Osteocyte (in vitro differentiated cells): ENCODE results near the gene C9orf43. TPM values are rescaled to one million over a fixed set of nuclear protein-coding genes. Genes with fewer than 3 reads are reported as not detected.

Experiments
- DNase-seq: peaks from one replicate; pipeline ENCODE4 v3.0.0; 2021; ENCODE audit warnings: mixed read lengths; ENCODE audit not compliant: unreplicated experiment; ENCODE audit errors: extremely low spot score
- H3K27ac Mint-ChIP-seq: one replicate; pipeline ENCODE4 v1.8.0; 2021; ENCODE audit warnings: mild to moderate bottlenecking, mixed read lengths; ENCODE audit not compliant: unreplicated experiment
- H3K27me3 Mint-ChIP-seq: one replicate; pipeline ENCODE4 v1.8.0; 2021; ENCODE audit warnings: mixed read lengths; ENCODE audit not compliant: unreplicated experiment
- H3K36me3 Mint-ChIP-seq: one replicate; pipeline ENCODE4 v1.8.0; 2021; ENCODE audit warnings: mixed read lengths; ENCODE audit not compliant: unreplicated experiment
- H3K4me1 Mint-ChIP-seq: one replicate; pipeline ENCODE4 v1.8.0; 2021; ENCODE audit warnings: mixed read lengths; ENCODE audit not compliant: unreplicated experiment
- H3K4me3 Mint-ChIP-seq: one replicate; pipeline ENCODE4 v1.8.0; 2021; ENCODE audit warnings: mild to moderate bottlenecking, moderate library complexity, mixed read lengths; ENCODE audit not compliant: unreplicated experiment
- H3K9me3 Mint-ChIP-seq: one replicate; pipeline ENCODE4 v1.8.0; 2021; ENCODE audit warnings: mixed read lengths; ENCODE audit not compliant: unreplicated experiment
- CTCF ChIP-seq: fragments of 200-600 bp; sonication (generic); IDR thresholded peaks from 2 replicates; pipeline ENCODE4 v1.5.0; 2021; ENCODE audit warnings: antibody characterized with exemption, mild to moderate bottlenecking, moderate library complexity
- total RNA-seq: library from RNA; stranded (reverse); gene quantifications from 2 replicates; pipeline ENCODE4 v1.2.1, GENCODE V29; 2021

The C9orf43 gene
- total RNA-seq, 1 donor from 2014 or later: 0.43 TPM

GRCh38 chr9:113368348-113368981, 42.1 kb upstream of the C9orf43 start:
- TF ChIP-seq CTCF: no peak
- Mint-ChIP-seq H3K4me1 (no peaks in the 10 kb centered on the region), H3K4me3 (no peak overlapping the region), H3K27me3 (no peaks in the 10 kb centered on the region), H3K36me3 (peaks cover 5% of the 10 kb centered on the region), H3K9me3 (no peaks in the 10 kb centered on the region), H3K27ac (no peak overlapping the region)
- no peak for DNase-seq

- TF ChIP-seq CTCF: no peak
- DNase-seq: no peak
- peaks cover 5% of the 10 kb centered on the region for H3K36me3 Mint-ChIP-seq
- no peak overlapping the region for H3K27ac Mint-ChIP-seq
- H3K27me3 Mint-ChIP-seq: no peaks in the 10 kb centered on the region
- no peaks in the 10 kb centered on the region for H3K4me1 Mint-ChIP-seq
- H3K9me3 Mint-ChIP-seq: no peaks in the 10 kb centered on the region
- H3K4me3 Mint-ChIP-seq: no peak overlapping the region
These were observed 41.3 kb upstream of the C9orf43 start for GRCh38 chr9:113368982-113369854.

GRCh38 chr9:113369855-113370140, 40.7 kb upstream of the C9orf43 start:
- no peak for DNase-seq
- Mint-ChIP-seq H3K9me3 (no peaks in the 10 kb centered on the region), H3K27me3 (no peaks in the 10 kb centered on the region), H3K36me3 (peaks cover 5% of the 10 kb centered on the region), H3K4me1 (no peaks in the 10 kb centered on the region), H3K4me3 (no peak overlapping the region), H3K27ac (no peak overlapping the region)
- no peak for TF ChIP-seq CTCF

GRCh38 chr9:113370806-113371325, 39.7 kb upstream of the C9orf43 start:
- H3K27ac Mint-ChIP-seq: no peak overlapping the region
- H3K27me3 Mint-ChIP-seq: no peaks in the 10 kb centered on the region
- no peak overlapping the region for H3K4me3 Mint-ChIP-seq
- H3K36me3 Mint-ChIP-seq: peaks cover 7% of the 10 kb centered on the region
- TF ChIP-seq CTCF: no peak
- no peak for DNase-seq
- H3K4me1 Mint-ChIP-seq: peaks cover 5% of the 10 kb centered on the region
- H3K9me3 Mint-ChIP-seq: no peaks in the 10 kb centered on the region

- Mint-ChIP-seq H3K4me1 (peaks cover 6% of the 10 kb centered on the region), H3K27ac (no peak overlapping the region), H3K27me3 (no peaks in the 10 kb centered on the region), H3K4me3 (no peak overlapping the region), H3K9me3 (no peaks in the 10 kb centered on the region), H3K36me3 (peaks cover 7% of the 10 kb centered on the region)
- DNase-seq: no peak
- TF ChIP-seq CTCF: no peak
These were observed 38.5 kb upstream of the C9orf43 start for GRCh38 chr9:113372059-113372458.
